ENCODE measurements around the gene ZNF280D. TPM values are rescaled to one million over a fixed set of nuclear protein-coding genes. Genes with fewer than 3 reads are reported as not detected.

The ZNF280D gene
- total RNA-seq, 2 donors from 2014 or later = 35.1 to 44.2 TPM

GRCh38 chr15:56737791-56738190, 4.5 kb upstream of the ZNF280D start:
- H3K9me3 ChIP-seq = no peaks in the 10 kb centered on the region
- no peaks in the 10 kb centered on the region for H3K27me3 ChIP-seq (replicated peaks; ENCODE audit: insufficient read depth)
- WGBS = 73% methylated on average over 1 of the region's 1 CpG
- H3K4me1 ChIP-seq (replicated peaks) = no peaks in the 10 kb centered on the region
- no peaks in the 10 kb centered on the region for H3K36me3 ChIP-seq
- no peak overlapping the region for H3K4me3 ChIP-seq
- H3K27ac ChIP-seq = no peak overlapping the region
- intact Hi-C loops (cut with DNase I) = no loop called here
- DNase-seq (ENCODE audit: low spot score) = no peak
- TF ChIP-seq CTCF (IDR thresholded peaks at IDR 0.05) = no peak
- TF ChIP-seq POLR2AphosphoS5 (IDR thresholded peaks at IDR 0.05) = no peak
- TF ChIP-seq POLR2A (IDR thresholded peaks at IDR 0.05) = no peak

- no peak for DNase-seq (ENCODE audit: low spot score)
- H3K9me3 ChIP-seq = no peaks in the 10 kb centered on the region
- no peaks in the 10 kb centered on the region for H3K4me1 ChIP-seq (replicated peaks)
- TF ChIP-seq POLR2A (IDR thresholded peaks at IDR 0.05) = no peak
- no peak for TF ChIP-seq CTCF (IDR thresholded peaks at IDR 0.05)
- TF ChIP-seq POLR2AphosphoS5 (IDR thresholded peaks at IDR 0.05) = no peak
- no peaks in the 10 kb centered on the region for H3K27me3 ChIP-seq (replicated peaks; ENCODE audit: insufficient read depth)
- H3K27ac ChIP-seq = no peak overlapping the region
- no peaks in the 10 kb centered on the region for H3K36me3 ChIP-seq
- intact Hi-C loops (cut with DNase I) = no loop called here
- WGBS = 20% methylated on average over 5 of the region's 5 CpGs
- H3K4me3 ChIP-seq = no peak overlapping the region
Measured at GRCh38 chr15:56736881-56737707, 3.8 kb upstream of the ZNF280D start.

- H3K4me3 ChIP-seq = no peak overlapping the region
- no peaks in the 10 kb centered on the region for H3K4me1 ChIP-seq (replicated peaks)
- no peak for TF ChIP-seq POLR2A (IDR thresholded peaks at IDR 0.05)
- TF ChIP-seq CTCF (IDR thresholded peaks at IDR 0.05) = no peak
- no peak for TF ChIP-seq POLR2AphosphoS5 (IDR thresholded peaks at IDR 0.05)
- DNase-seq (ENCODE audit: low spot score) = no peak
- no peaks in the 10 kb centered on the region for H3K9me3 ChIP-seq
- WGBS = 81% methylated on average over 6 of the region's 6 CpGs
- no peaks in the 10 kb centered on the region for H3K27me3 ChIP-seq (replicated peaks; ENCODE audit: insufficient read depth)
- intact Hi-C loops (cut with DNase I) = no loop called here
- H3K36me3 ChIP-seq = no peaks in the 10 kb centered on the region
- no peak overlapping the region for H3K27ac ChIP-seq
Measured at GRCh38 chr15:56736308-56736707, 3.0 kb upstream of the ZNF280D start.

GRCh38 chr15:56735589-56735988, 2.3 kb upstream of the ZNF280D start:
- no peaks in the 10 kb centered on the region for H3K4me1 ChIP-seq (replicated peaks)
- H3K27me3 ChIP-seq (replicated peaks; ENCODE audit: insufficient read depth) = no peaks in the 10 kb centered on the region
- H3K36me3 ChIP-seq = no peaks in the 10 kb centered on the region
- 62% methylated on average over 3 of the region's 3 CpGs for WGBS
- no peak overlapping the region for H3K27ac ChIP-seq
- DNase-seq (ENCODE audit: low spot score) = no peak
- no peaks in the 10 kb centered on the region for H3K9me3 ChIP-seq
- H3K4me3 ChIP-seq = no peak overlapping the region
- intact Hi-C loops (cut with DNase I) = no loop called here
- TF ChIP-seq CTCF (IDR thresholded peaks at IDR 0.05) (no peak), POLR2A (IDR thresholded peaks at IDR 0.05) (no peak), POLR2AphosphoS5 (IDR thresholded peaks at IDR 0.05) (no peak)
